GM06990 (cell line): Measurements from ENCODE around the gene DSCAM.

ENCODE experiments used
- DNase-seq: peaks from one replicate; pipeline ENCODE4 v3.0.0-alpha.2; 2011; ENCODE audit not compliant: insufficient read length; ENCODE audit errors: extremely low read depth
- H3K27me3 ChIP-seq: replicated peaks from 2 replicates; pipeline ENCODE4 v1.6.0; 2011; ENCODE audit warnings: low read length; ENCODE audit not compliant: control insufficient read depth, insufficient read depth
- H3K36me3 ChIP-seq: 2 replicates; pipeline ENCODE4 v1.5.1; 2011; ENCODE audit warnings: low read length; ENCODE audit not compliant: control insufficient read depth, insufficient read depth
- H3K4me3 ChIP-seq: replicated peaks from 2 replicates; pipeline ENCODE4 v1.5.1; 2011; ENCODE audit warnings: low read depth, mild to moderate bottlenecking, control low read depth, low read length
- CTCF ChIP-seq: IDR thresholded peaks from 2 replicates; pipeline ENCODE4 v1.5.1; 2011; ENCODE audit warnings: low read length, control low read depth, mild to moderate bottlenecking, inconsistent platforms; ENCODE audit not compliant: insufficient read depth, poor library complexity, severe bottlenecking

Gene DSCAM

GRCh38 chr21:40797891-40798290 lies 49.1 kb downstream of the DSCAM start:
- Histone ChIP-seq H3K36me3 (no peaks in the 10 kb centered on the region), H3K4me3 (no peak overlapping the region), H3K27me3 (no peaks in the 10 kb centered on the region)
- DNase-seq = no peak
- TF ChIP-seq CTCF = no peak

GRCh38 chr21:40797410-40797809 lies 49.5 kb downstream of the DSCAM start:
- no peak for TF ChIP-seq CTCF
- no peak for DNase-seq
- Histone ChIP-seq H3K4me3 (no peak overlapping the region), H3K36me3 (no peaks in the 10 kb centered on the region), H3K27me3 (no peaks in the 10 kb centered on the region)

- no peak for DNase-seq
- Histone ChIP-seq H3K36me3 (no peaks in the 10 kb centered on the region), H3K4me3 (no peak overlapping the region), H3K27me3 (no peaks in the 10 kb centered on the region)
- TF ChIP-seq CTCF = no peak
Observed at GRCh38 chr21:40796464-40796863, 50.5 kb downstream of the DSCAM start.

GRCh38 chr21:40795313-40795712 lies 51.6 kb downstream of the DSCAM start:
- no peak for DNase-seq
- no peak for TF ChIP-seq CTCF
- Histone ChIP-seq H3K4me3 (no peak overlapping the region), H3K36me3 (no peaks in the 10 kb centered on the region), H3K27me3 (no peaks in the 10 kb centered on the region)

GRCh38 chr21:40792691-40793456 lies 54.1 kb downstream of the DSCAM start:
- no peak overlapping the region for H3K4me3 ChIP-seq
- H3K27me3 ChIP-seq = no peaks in the 10 kb centered on the region
- TF ChIP-seq CTCF = no peak
- H3K36me3 ChIP-seq = no peaks in the 10 kb centered on the region
- no peak for DNase-seq

GRCh38 chr21:40788635-40789034 lies 58.3 kb downstream of the DSCAM start:
- DNase-seq = no peak
- Histone ChIP-seq H3K27me3 (no peaks in the 10 kb centered on the region), H3K4me3 (no peak overlapping the region), H3K36me3 (no peaks in the 10 kb centered on the region)
- no peak for TF ChIP-seq CTCF
